H1 (cell line): ENCODE data around the gene ISY1. TPM values are rescaled to one million over a fixed set of nuclear protein-coding genes. Genes with fewer than 3 reads are reported as not detected.

ENCODE experiments used
- SIN3A ChIP-seq, 2 experiments: IDR thresholded peaks in 1 of 2; conservative IDR thresholded peaks in 1 of 2; 2 replicates each; pipeline ENCODE4 v1.6.1; 2011 to 2012; ENCODE audit warnings: low read length in 2 of 2, improper control_type of control experiment in 1 of 2, low read depth in 1 of 2, mild to moderate bottlenecking in 1 of 2
- polyA plus RNA-seq, 7 experiments: library from polyadenylated mRNA; depleted of rRNA in 3 of 7; stranded (reverse) in 5 of 7; unstranded in 2 of 7; fragments of >200 nt in 5 of 7; fragments of 200-250 nt in 2 of 7; gene quantifications; 1 replicate in 5 of 7; 2 replicates in 1 of 7; 4 replicates in 1 of 7; pipeline versions ENCODE4 v1.2.1 to v1.2.3, GENCODE V29; 2011 to 2013; ENCODE audit warnings: missing spikeins in 2 of 7, mixed read lengths in 2 of 7
- total RNA-seq: library from RNA; stranded (reverse); fragmentation: NEBNext Ultra II Directional; extraction: Animal tissue kit (Norgen Biotek cat#: 25700); gene quantifications from 2 replicates; pipeline ENCODE4 v1.2.1, GENCODE V29; 2021
- TF ChIP-seq, protein P1 (sequence below): IDR thresholded peaks from 2 replicates; pipeline ENCODE4 v1.6.1; 2012; ENCODE audit warnings: inconsistent platforms

The ISY1 gene
- total and polyA plus RNA-seq, 2 of the 8 experiments (the other 6 are each of a cell fraction or from before 2014, with no cell fraction given), result 16.6 to 38.7 TPM

DNA sequence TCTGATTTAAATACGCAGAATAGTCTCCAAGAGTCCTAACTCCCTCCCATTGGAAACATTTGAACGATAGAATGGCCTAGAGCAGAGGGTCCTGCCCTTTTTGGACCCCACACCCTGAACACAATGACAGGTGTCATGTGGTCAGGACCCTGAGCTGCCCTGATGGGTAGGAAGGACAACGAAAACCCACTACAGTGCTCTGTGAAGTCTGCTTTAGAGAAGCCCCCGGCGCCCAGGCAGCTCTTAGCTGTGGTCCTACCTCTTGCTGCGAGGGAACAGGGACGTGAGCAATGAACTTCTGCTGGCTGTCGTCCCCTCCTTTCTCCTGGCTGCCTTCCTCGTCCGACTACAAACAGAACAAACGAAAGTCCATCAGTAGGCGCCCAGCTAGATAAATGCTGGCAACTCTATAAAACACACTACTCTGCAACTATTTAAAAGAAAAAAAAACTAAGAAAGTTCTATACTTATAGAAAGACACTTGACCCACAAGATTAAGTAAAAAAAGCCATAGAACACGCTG is 30.5 kb downstream of the ISY1 start (continued):
- TF ChIP-seq, protein P1, sequence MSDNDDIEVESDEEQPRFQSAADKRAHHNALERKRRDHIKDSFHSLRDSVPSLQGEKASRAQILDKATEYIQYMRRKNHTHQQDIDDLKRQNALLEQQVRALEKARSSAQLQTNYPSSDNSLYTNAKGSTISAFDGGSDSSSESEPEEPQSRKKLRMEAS, result no peak
- TF ChIP-seq SIN3A (conservative IDR thresholded peaks at IDR 0.05 in 1 of 2, IDR thresholded peaks at IDR 0.05 in 1 of 2; ENCODE audit: low read depth in 1 of 2, low read length in 2 of 2), result no peak
